SK-N-MC (cell line): ENCODE measurements around the gene RAB35.

Experiments used
- EZH2 ChIP-seq: fragments of 200-600 bp; sonication (generic); IDR thresholded peaks from one replicate; pipeline ENCODE4 v1.6.1; 2017; ENCODE audit warnings: antibody characterized with exemption
- POLR2AphosphoS5 ChIP-seq: IDR thresholded peaks from 2 replicates; pipeline ENCODE4 v1.6.1; 2012; ENCODE audit warnings: mild to moderate bottlenecking, low read depth, low read length, borderline replicate concordance

DNA sequence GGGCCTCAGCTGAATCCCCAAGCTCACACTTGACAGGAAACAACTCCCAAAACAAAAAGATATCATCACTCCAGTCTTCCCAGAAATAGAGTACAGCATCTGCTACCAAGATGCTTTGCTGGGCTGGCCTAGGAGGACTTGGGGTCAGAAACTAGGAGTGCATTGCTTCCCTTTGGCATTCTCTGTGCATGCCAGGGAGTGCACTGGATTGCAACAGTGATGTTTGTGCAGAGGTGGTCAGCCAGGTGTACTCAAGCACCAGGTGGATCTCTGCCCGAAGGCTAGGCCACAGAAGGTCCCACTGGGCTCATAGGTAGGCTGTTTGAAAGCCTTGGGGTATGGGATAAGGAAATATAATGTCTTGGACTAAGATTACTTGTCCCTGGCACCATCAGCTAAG is 51.1 kb downstream of the RAB35 start:
- TF ChIP-seq EZH2 (no peak), POLR2AphosphoS5 (no peak)
